Heart left ventricle (tissue), 13 donors: ENCODE measurements around the gene SNRPA1.

ENCODE experiments used
- POLR2A ChIP-seq, 2 donors: fragments of 450-650 bp; IDR thresholded peaks; one replicate each; pipeline ENCODE4 v1.6.1; 2017; ENCODE audit warnings: antibody characterized with exemption in 2 of 2, mild to moderate bottlenecking in 2 of 2, moderate library complexity in 2 of 2
- TF ChIP-seq, protein P1 (sequence below), 12 donors: fragments of 200-600 bp; sonication (generic) in 4 of 12; IDR thresholded peaks; one replicate each; pipeline versions ENCODE4 v1.5.0 to v1.8.0; 2018 to 2022; ENCODE audit warnings: antibody characterized with exemption in 12 of 12, mild to moderate bottlenecking in 5 of 12
- donor health status: ischemic (EF 13 %, LVEDD 7.1; RV severe dilation, severe dysfunction).
- donor health status: DM: no; HTN: yes; CAD: no.
- donor health status: DM: no; HTN: no; CAD: no.
- donor health status: ischemic (EF 25% LVEDD 6.9; RV normal size, moderate dysfunction).
- donor health status: ischemic (EF 25% LVEDD 5.7; RV mildly dilated, moderate dysfunction).
- donor health status: ischemic (EF 35%, LVEDD 5.7; RV mildly dilated, moderate dysfunction).
- donor health status: nonischemic (EF 11% LVEDD 7.7; RV severe dilation, severe dysfunction).
- donor health status: DM: yes; HTN: yes; CAD: no.
- donor health status: PGD.
- donor health status: ischemic (EF 29% LVEDD 5.4; RV normal size, mild dysfunction).
- donor health status: nonischemic (EF 23%, LVEDD 6.1; RV moderate dilation, normal function).

DNA sequence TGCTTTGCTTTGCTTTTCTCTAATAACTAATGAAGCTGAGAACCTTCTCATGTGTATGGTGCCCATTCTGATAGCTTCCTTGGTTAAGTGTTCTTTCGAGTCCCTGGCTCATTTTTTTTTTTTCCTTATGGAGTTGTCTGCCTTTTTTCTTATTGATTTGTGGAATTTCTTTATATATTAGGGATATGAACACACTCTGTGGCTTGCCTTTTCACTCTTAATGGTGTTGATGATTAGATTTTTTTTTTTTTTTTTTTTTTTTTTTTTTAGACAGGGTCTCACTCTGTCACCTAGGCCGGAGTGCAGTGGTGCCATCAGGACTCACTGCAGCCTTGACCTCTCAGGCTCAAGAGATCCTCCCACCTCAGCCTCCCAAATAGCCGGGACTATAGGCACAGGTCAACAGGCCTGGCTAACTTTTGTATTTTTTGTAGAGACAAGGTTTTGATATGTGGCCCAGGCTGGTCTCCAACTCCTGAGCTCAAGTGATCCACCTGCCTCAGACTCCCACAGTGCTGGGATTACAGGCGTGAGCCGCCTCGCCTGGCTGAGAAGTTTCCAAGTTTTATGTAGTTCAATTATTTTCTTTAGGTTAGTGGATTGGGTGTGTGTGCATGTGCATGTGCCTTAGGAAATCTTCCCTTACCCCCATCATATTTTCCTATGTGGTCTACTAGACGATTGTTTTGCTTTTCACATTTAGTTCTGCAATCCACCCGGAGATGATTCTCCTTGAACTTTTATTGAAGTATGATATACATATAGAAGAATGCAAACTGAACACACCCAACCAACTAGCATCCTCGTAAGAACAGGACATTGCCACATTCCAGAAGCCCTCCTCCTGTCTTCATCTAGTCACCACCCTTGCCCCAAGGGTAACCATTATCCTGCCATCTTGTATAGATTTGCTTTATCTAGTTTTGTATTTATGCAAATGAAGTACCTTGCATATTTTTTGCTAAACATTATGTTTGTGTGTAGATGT lies 1.7 kb upstream of the SNRPA1 start:
- TF ChIP-seq, protein P1, sequence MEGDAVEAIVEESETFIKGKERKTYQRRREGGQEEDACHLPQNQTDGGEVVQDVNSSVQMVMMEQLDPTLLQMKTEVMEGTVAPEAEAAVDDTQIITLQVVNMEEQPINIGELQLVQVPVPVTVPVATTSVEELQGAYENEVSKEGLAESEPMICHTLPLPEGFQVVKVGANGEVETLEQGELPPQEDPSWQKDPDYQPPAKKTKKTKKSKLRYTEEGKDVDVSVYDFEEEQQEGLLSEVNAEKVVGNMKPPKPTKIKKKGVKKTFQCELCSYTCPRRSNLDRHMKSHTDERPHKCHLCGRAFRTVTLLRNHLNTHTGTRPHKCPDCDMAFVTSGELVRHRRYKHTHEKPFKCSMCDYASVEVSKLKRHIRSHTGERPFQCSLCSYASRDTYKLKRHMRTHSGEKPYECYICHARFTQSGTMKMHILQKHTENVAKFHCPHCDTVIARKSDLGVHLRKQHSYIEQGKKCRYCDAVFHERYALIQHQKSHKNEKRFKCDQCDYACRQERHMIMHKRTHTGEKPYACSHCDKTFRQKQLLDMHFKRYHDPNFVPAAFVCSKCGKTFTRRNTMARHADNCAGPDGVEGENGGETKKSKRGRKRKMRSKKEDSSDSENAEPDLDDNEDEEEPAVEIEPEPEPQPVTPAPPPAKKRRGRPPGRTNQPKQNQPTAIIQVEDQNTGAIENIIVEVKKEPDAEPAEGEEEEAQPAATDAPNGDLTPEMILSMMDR (IDR thresholded peaks at IDR 0.05), result no peak
- no peak for TF ChIP-seq POLR2A (IDR thresholded peaks at IDR 0.05)
